ENCODE measurements around the gene SLMAP.
A peak's percentile ranks its signal among the peaks of the same experiment; 100 is the strongest.

SLMAP gene

GRCh38 chr3:57951066-57951882, 195.2 kb downstream of the SLMAP start:
- H3K4me3 ChIP-seq (ENCODE audit: low read depth, low read length), result no peak overlapping the region
- peak; percentile 48 for DNase-seq (ENCODE audit: low read depth)

- peak; percentile 60 for DNase-seq (ENCODE audit: low read depth)
- H3K4me3 ChIP-seq (ENCODE audit: low read depth, low read length), result no peak overlapping the region
Observed at GRCh38 chr3:57952208-57952631, 196.1 kb downstream of the SLMAP start.

- DNase-seq (ENCODE audit: low read depth), result no peak
- H3K4me3 ChIP-seq (ENCODE audit: low read depth, low read length), result no peak overlapping the region
Observed at GRCh38 chr3:57952651-57953050, 196.5 kb downstream of the SLMAP start.

DNA sequence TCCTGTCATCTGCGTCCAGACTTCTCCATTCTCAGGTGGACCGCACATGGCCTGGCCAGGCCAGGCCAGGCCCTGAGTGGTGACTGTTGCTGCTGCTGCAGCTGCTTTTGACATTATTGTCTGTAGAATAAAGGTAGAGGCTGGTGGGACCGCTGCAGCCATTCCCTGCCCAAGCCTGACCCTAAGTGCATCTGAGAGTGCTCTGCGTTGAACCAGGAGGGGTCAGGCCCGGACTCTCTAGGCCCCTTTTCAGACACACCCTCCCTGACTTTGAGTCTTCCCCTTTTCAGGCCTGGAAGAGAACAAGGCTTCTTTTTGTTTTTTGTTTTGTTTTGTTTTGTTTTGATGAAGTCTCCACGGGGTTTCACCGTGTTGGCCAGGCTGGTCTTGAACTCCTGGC, 197.5 kb downstream of the SLMAP start:
- DNase-seq (ENCODE audit: low read depth), result no peak

GRCh38 chr3:57956119-57956832, 200.2 kb downstream of the SLMAP start:
- peak; percentile 74 for DNase-seq (ENCODE audit: low read depth)
- H3K4me3 ChIP-seq (ENCODE audit: low read depth, low read length), result no peak overlapping the region

More for the DNA sequence above, 197.5 kb downstream of the SLMAP start:
- H3K4me3 ChIP-seq (ENCODE audit: low read depth, low read length), result no peak overlapping the region

DNA sequence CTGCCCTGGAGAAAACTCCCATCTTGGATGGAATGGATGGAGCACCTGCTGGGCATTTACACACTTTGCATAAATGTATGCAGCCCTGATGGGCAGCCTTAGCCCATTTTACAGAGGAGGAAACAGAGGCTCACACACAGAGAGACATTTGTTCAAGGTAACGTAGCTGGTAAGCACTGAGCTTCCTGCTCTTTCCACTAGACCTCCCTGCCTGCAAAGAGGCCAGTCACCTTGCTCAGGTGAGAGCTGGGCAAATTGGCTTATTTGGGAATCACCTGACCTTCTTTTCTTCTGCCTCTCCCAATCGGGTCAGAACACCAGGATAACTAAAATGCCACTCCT, 200.7 kb downstream of the SLMAP start:
- DNase-seq (ENCODE audit: low read depth), result no peak
- H3K4me3 ChIP-seq (ENCODE audit: low read depth, low read length), result no peak overlapping the region

GRCh38 chr3:57957824-57958223, 201.7 kb downstream of the SLMAP start:
- no peak overlapping the region for H3K4me3 ChIP-seq (ENCODE audit: low read depth, low read length)
- DNase-seq (ENCODE audit: low read depth), result no peak

GRCh38 chr3:57958642-57959422, 202.7 kb downstream of the SLMAP start:
- no peak overlapping the region for H3K4me3 ChIP-seq (ENCODE audit: low read depth, low read length)
- no peak for DNase-seq (ENCODE audit: low read depth)

DNA sequence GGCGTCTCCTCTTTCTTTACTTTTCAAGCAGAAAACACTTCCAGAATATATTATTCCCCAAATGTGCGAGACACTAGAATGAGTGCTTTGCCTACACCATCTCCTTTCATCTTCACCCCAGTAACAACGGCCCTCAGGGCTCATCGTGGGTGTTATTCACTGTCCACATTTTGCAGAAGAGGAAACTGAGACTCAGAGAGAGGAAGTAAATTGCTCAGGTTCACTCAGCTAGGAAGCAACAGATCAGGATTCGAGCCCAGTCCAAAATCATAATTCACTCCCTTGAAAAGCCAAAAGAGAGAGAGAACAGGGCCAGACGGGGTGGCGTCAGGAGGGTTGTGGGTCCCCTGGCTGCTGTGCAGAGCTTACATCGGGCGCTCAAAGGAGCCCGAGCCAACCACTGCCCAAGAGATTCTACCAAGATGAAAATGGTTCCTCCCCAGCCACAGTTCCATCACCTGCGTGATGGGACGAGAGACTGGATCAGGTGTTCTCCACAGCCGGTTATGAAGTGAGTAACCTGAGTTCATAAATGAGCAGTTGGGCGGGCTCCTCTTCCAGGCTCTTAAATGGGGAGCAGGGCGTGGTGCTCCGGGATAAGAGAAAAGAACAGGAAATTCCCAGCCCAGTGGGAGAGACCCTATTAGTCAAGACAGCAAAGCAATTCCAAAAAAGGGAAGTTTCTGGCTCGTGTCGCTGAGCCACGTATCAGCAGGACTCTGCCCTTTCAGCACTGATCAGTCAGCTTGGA, 203.5 kb downstream of the SLMAP start:
- H3K4me3 ChIP-seq (ENCODE audit: low read depth, low read length), result no peak overlapping the region
- DNase-seq (ENCODE audit: low read depth), result no peak

DNA sequence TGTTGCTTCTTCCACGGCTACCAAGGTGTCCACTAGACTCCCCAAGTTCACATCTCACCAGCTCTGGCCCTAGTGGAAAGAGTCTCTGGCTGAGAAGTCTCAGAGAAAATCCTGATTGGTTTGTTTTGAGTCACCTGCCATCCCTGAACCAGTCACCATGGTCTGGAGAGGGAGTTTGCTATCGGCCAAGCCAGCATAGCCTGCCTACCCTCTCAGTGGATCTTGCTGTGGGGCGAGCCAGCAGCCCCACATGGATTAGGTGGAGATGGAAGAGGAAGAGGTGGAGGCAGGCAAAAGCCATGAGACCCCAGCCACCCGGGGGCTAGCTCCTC, 204.0 kb downstream of the SLMAP start:
- no peak overlapping the region for H3K4me3 ChIP-seq (ENCODE audit: low read depth, low read length)
- DNase-seq (ENCODE audit: low read depth), result no peak

GRCh38 chr3:57961177-57961827, 205.2 kb downstream of the SLMAP start:
- H3K4me3 ChIP-seq (ENCODE audit: low read depth, low read length), result no peak overlapping the region

GRCh38 chr3:57961828-57962447, 205.8 kb downstream of the SLMAP start:
- no peak overlapping the region for H3K4me3 ChIP-seq (ENCODE audit: low read depth, low read length)
- DNase-seq (ENCODE audit: low read depth), result no peak

More at GRCh38 chr3:57961177-57961827, 205.2 kb downstream of the SLMAP start:
- no peak for DNase-seq (ENCODE audit: low read depth)

- DNase-seq (ENCODE audit: low read depth), result no peak
- no peak overlapping the region for H3K4me3 ChIP-seq (ENCODE audit: low read depth, low read length)
Observed at GRCh38 chr3:57962448-57962834, 206.3 kb downstream of the SLMAP start.

DNA sequence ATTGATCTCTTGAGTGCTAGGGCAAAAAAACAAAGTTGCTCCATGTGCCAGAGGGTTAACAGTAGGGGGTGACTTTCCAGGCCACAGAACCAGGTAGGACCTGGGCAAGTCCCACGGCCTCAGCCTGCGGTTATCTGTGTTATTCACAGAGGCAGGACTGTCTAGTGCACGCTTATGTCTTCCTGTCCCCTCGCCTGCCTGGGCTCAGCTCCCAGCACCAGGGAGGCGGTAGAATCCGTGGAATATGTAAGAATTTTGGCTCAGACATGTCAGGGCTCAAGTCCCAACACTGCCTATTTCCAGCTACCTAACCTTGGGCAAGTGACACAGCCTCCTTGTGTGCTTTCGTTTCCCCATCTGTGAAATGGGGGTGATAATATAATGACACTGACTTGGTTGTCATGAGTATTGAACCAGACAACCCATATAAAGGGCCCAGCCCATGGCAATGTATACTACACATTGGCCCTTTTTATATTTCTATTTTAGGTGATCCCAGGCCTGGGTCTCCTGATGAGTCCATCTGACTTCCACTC, 207.8 kb downstream of the SLMAP start:
- H3K4me3 ChIP-seq (ENCODE audit: low read depth, low read length), result no peak overlapping the region
- DNase-seq (ENCODE audit: low read depth), result no peak

DNA sequence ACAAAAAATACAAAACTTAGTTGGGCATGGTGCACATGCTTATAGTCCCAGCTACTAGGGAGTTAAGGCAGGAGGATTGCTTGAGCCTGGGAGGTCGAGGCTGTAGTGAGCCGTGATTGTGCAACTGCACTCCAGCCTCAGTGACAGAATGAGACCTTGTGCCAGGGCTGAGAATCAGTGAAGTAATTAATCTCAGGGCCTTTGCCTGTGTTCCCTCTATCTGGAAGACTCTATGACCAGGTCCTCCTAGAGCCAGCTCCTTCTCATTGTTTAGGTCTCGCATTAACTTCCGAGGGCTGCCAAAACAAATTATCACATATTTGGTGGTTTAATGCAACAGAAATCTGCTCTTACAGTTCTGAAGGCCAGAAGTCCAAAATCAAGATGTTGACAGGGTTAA, 210.7 kb downstream of the SLMAP start:
- DNase-seq (ENCODE audit: low read depth), result no peak

GRCh38 chr3:57967590-57967989, 211.5 kb downstream of the SLMAP start:
- no peak for DNase-seq (ENCODE audit: low read depth)
- H3K4me3 ChIP-seq (ENCODE audit: low read depth, low read length), result no peak overlapping the region

More for the DNA sequence above, 210.7 kb downstream of the SLMAP start:
- no peak overlapping the region for H3K4me3 ChIP-seq (ENCODE audit: low read depth, low read length)

DNA sequence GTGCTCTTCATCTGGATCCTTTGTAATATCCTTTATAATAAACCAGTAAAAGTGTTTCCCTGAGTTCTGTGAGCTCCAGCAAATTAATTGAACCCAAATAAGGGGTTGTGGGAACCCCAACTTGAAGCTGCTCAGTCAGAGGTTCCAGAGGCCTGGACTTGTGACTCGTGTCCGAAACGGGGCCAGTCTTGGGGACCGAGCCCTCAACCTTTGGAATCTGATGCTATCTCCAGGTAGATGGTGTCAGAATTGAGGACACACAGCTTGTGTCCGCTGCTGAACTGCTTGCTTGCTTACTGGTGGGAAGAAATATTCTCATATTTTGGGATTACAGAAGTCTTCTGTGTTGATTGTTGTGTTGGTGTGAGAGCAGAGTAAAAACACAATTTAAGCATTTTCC, 212.4 kb downstream of the SLMAP start:
- no peak overlapping the region for H3K4me3 ChIP-seq (ENCODE audit: low read depth, low read length)
- DNase-seq (ENCODE audit: low read depth), result no peak

GRCh38 chr3:57971975-57972374, 215.9 kb downstream of the SLMAP start:
- H3K4me3 ChIP-seq (ENCODE audit: low read depth, low read length), result no peak overlapping the region

More at GRCh38 chr3:57971975-57972374, 215.9 kb downstream of the SLMAP start:
- no peak for DNase-seq (ENCODE audit: low read depth)
